ENCODE data around the gene AOX1. TPM values are rescaled to one million over a fixed set of nuclear protein-coding genes. Genes with fewer than 3 reads are reported as not detected.
"Not testable (repeated sequence)": the region's sequence is repeated elsewhere in the genome, so short reads cannot be mapped to it uniquely, and the experiment has no call there.

AOX1 gene
- total RNA-seq, 8 experiments from 2014 or later, result 0.09 to 9.2 (median 1.5) TPM

- H3K4me1 ChIP-seq (replicated peaks in 1 of 2), result peaks cover 6 to 7% of the 10 kb centered on the region in 2 donors
- in situ Hi-C loops (cut with MboI; ENCODE audit: low pct_unique_long_range_greater_than_20kb in 2 of 9, low sequenced_read_pairs in 9 of 9, unreplicated experiment in 9 of 9), result loop anchor here in 3 of 9 experiments (10.0 to 25.0 kb wide), 3 partner anchors 129 to 729 kb away; no protein-coding TSS in a partner anchor
- no peak for ATAC-seq (replicated peaks in 6 of 8)
- WGBS, 10 experiments, result 0 to 94% (median 63%) methylated on average over 1 to 4 of the region's 4 CpGs; no CpG with 5 or more reads in 1 of the 10 experiments
- H3K4me3 ChIP-seq, result no peak overlapping the region
- H3K27ac ChIP-seq, result no peak overlapping the region
These were observed 118.3 kb downstream of the AOX1 start for GRCh38 chr2:200703926-200704637.

- peak in 3 of 8 experiments; percentile 31 to 61 (median 57) for ATAC-seq (replicated peaks in 6 of 8)
- peaks cover 7 to 8% of the 10 kb centered on the region in 2 donors for H3K4me1 ChIP-seq (replicated peaks in 1 of 2)
- in situ Hi-C loops (cut with MboI; ENCODE audit: low pct_unique_long_range_greater_than_20kb in 2 of 9, low sequenced_read_pairs in 9 of 9, unreplicated experiment in 9 of 9), result loop anchor here in 3 of 9 experiments (10.0 to 25.0 kb wide), 3 partner anchors 131 to 731 kb away; no protein-coding TSS in a partner anchor
- H3K27ac ChIP-seq, result no peak overlapping the region
- WGBS, 10 experiments, result 11 to 75% (median 33%) methylated on average over 1 to 2 of the region's 3 CpGs; no CpG with 5 or more reads in 3 of the 10 experiments
- H3K4me3 ChIP-seq, result no peak overlapping the region
These were observed 119.7 kb downstream of the AOX1 start for GRCh38 chr2:200705305-200706041.

- H3K4me1 ChIP-seq (replicated peaks in 1 of 2), result peaks cover 11% of the 10 kb centered on the region in 2 donors
- ATAC-seq (replicated peaks in 6 of 8), result no peak
- no peak overlapping the region for H3K27ac ChIP-seq
- in situ Hi-C loops (cut with MboI; ENCODE audit: low pct_unique_long_range_greater_than_20kb in 2 of 9, low sequenced_read_pairs in 9 of 9, unreplicated experiment in 9 of 9), result loop anchor here in 3 of 9 experiments (10.0 to 25.0 kb wide), 3 partner anchors 134 to 734 kb away; no protein-coding TSS in a partner anchor
- WGBS, 10 experiments, result 38 to 90% (median 75%) methylated on average over 1 of the region's 1 CpG; no CpG with 5 or more reads in 1 of the 10 experiments
- no peak overlapping the region for H3K4me3 ChIP-seq
These were observed 123.1 kb downstream of the AOX1 start for GRCh38 chr2:200708943-200709342.

- Histone ChIP-seq H3K4me1 (replicated peaks in 1 of 2) (peaks cover 4 to 11% of the 10 kb centered on the region in 2 donors), H3K27ac (peak overlapping the region; percentile 17 to 23), H3K4me3 (peak overlapping the region in 4 of 5 donors; percentile 3 to 12 (median 7))
- WGBS, 10 experiments, result 0 to 27% (median 7%) methylated on average over 3 to 16 of the region's 17 CpGs
- ATAC-seq (replicated peaks in 6 of 8), result peak; percentile 92 to 100 (median 99)
- in situ Hi-C loops (cut with MboI; ENCODE audit: low pct_unique_long_range_greater_than_20kb in 2 of 9, low sequenced_read_pairs in 9 of 9, unreplicated experiment in 9 of 9), result loop anchor here in 1 of 9 experiments (25.0 kb wide), 1 partner anchor 726 kb away; no protein-coding TSS in a partner anchor
These were observed 127.3 kb downstream of the AOX1 start for GRCh38 chr2:200713003-200713703.

- peak overlapping the region; percentile 17 to 23 for H3K27ac ChIP-seq
- no peak overlapping the region for H3K4me3 ChIP-seq
- 40 to 100% (median 78%) methylated on average over 1 to 4 of the region's 4 CpGs; no CpG with 5 or more reads in 4 of the 10 experiments for WGBS, 10 experiments
- H3K4me1 ChIP-seq (replicated peaks in 1 of 2), result peaks cover 4 to 9% of the 10 kb centered on the region in 2 donors
- ATAC-seq (replicated peaks in 6 of 8), result peak in 2 of 8 experiments; percentile 2 to 3
- in situ Hi-C loops (cut with MboI; ENCODE audit: low pct_unique_long_range_greater_than_20kb in 2 of 9, low sequenced_read_pairs in 9 of 9, unreplicated experiment in 9 of 9), result loop anchor here in 1 of 9 experiments (25.0 kb wide), 1 partner anchor 726 kb away; no protein-coding TSS in a partner anchor
These were observed 127.9 kb downstream of the AOX1 start for GRCh38 chr2:200713704-200714064.

- in situ Hi-C loops (cut with MboI; ENCODE audit: low pct_unique_long_range_greater_than_20kb in 2 of 9, low sequenced_read_pairs in 9 of 9, unreplicated experiment in 9 of 9), result loop anchor here in 1 of 9 experiments (25.0 kb wide), 1 partner anchor 728 kb away; no protein-coding TSS in a partner anchor
- not testable (repeated sequence) for H3K27ac ChIP-seq
- WGBS, 10 experiments, result no CpG with 5 or more reads among the region's 3 CpGs
These were observed 129.2 kb downstream of the AOX1 start for GRCh38 chr2:200715014-200715413.

GRCh38 chr2:200716386-200716785, 130.6 kb downstream of the AOX1 start:
- no peak for ATAC-seq (replicated peaks in 6 of 8)
- 43 to 100% (median 92%) methylated on average over 1 of the region's 1 CpG; no CpG with 5 or more reads in 4 of the 10 experiments for WGBS, 10 experiments
- in situ Hi-C loops (cut with MboI; ENCODE audit: low pct_unique_long_range_greater_than_20kb in 2 of 9, low sequenced_read_pairs in 9 of 9, unreplicated experiment in 9 of 9), result loop anchor here in 1 of 9 experiments (25.0 kb wide), 1 partner anchor 729 kb away; no protein-coding TSS in a partner anchor
- H3K27ac ChIP-seq, result no peak overlapping the region
- no peak overlapping the region for H3K4me3 ChIP-seq
- peaks cover 4% of the 10 kb centered on the region in 2 donors for H3K4me1 ChIP-seq (replicated peaks in 1 of 2)

More at GRCh38 chr2:200715014-200715413, 129.2 kb downstream of the AOX1 start:
- not testable (repeated sequence) for H3K4me1 ChIP-seq (replicated peaks in 1 of 2); H3K4me3 ChIP-seq; ATAC-seq (replicated peaks in 6 of 8)

Other genes starting within 250 kb of the AOX1 start
- 10 to 100 TPM in 4 of 8 experiments, 1 to 10 TPM in 4; 4.3 to 18.5 (median 9.8) TPM for gene KCTD18, start 75.9 kb upstream of the AOX1 start, total RNA-seq
- gene SGO2, start 59.8 kb upstream of the AOX1 start, total RNA-seq, result 10 to 100 TPM in 3 of 8 experiments, 1 to 10 TPM in 5; 1.1 to 20.5 (median 3.2) TPM
- 100 to 1,000 TPM; 137 to 325 (median 205) TPM for gene BZW1, start 225.9 kb downstream of the AOX1 start, total RNA-seq